NCI-H345 treated with DMSO at 0.1 percent for 48 hours (cell line): ENCODE results near the gene GPATCH4.
"Not testable (repeated sequence)": the region's sequence is repeated elsewhere in the genome, so short reads cannot be mapped to it uniquely, and the experiment has no call there.

ENCODE experiments used
- DNase-seq: peaks from one replicate; lab custom pipeline; 2025; ENCODE audit not compliant: unreplicated experiment; lab: John Stamatoyannopoulos, UW

The GPATCH4 gene

DNA sequence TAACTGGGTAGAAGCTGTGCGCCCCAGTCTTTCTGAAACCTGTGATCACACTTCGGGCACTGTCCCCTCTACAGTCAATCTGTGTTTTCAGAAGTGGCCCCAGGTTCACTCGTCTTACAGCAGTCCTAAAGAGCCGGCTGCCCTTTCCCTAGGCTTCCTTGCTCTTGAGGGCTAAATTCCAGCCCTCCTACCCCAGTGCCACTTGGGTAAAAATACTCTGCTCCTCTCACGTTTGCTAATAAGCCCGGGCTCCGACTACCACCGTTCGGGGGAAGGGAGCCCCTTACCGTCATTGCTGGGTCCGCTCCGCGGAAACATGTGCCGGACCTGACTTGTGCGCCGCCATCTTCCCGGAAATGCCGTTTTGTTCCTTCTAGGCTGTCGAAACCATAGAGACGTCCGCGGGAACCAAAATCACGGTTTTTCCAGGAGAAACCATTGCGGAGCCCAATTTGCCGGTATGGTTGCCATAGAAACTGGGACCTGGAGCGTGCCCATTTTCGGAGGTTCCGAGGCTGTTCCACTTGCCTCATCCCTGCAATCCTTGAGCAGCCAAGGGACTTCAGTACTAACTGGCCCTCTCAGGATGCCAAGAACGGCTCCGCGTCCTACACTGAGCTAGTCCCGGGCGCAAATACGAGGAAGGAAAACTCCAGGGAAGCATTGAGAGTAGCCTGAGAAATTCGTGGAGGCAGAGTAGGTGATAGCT, at the start of gene GPATCH4:
Gene GPATCH4, minus strand, starts transcription at position 358 of the 709 bp plus-strand sequence.
- DNase-seq = peak; percentile 80

DNA sequence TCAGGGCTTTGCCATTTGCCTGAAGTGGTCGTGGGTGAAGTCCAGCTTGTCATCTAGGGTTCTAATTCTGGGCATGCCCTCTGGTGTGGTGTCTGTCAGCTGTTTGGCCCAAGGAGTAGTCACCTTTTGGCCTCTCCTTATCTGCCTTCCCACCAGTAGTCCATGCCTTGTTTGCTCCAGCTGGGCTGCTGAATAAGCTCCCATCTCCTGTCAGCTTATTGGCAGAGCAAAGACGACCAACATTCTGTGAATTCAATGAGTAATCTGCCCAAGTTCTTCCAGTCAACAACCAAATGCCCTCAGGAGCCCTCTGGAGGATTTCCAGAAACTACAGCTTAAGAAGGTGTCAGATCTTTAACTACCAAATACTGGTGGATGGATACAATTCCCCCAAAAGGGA, 47.7 kb upstream of the GPATCH4 start:
- no peak for DNase-seq

DNA sequence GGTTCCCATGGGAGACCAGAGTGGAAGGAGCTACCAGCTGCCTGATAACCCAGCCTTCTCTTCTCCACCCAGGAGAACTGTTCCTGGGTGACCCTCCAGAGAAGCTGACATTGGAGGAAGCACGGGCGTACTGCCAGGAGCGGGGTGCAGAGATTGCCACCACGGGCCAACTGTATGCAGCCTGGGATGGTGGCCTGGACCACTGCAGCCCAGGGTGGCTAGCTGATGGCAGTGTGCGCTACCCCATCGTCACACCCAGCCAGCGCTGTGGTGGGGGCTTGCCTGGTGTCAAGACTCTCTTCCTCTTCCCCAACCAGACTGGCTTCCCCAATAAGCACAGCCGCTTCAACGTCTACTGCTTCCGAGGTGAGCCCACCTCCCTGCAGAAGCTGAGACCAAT, 47.2 kb upstream of the GPATCH4 start:
- DNase-seq = no peak

DNA sequence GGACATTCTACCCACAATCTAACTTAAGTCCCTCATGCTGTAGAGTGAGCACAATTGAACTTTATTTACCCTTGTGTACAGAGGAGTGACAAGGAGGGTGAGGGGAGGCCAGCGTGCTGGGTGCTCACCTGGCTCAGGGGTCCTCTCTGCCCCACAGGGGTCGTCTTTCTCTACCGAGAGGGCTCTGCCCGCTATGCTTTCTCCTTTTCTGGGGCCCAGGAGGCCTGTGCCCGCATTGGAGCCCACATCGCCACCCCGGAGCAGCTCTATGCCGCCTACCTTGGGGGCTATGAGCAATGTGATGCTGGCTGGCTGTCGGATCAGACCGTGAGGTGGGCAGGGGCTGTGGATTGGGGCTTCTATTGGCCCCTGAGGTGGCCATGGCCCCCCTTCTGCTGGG, 46.1 kb upstream of the GPATCH4 start:
- no peak for DNase-seq

DNA sequence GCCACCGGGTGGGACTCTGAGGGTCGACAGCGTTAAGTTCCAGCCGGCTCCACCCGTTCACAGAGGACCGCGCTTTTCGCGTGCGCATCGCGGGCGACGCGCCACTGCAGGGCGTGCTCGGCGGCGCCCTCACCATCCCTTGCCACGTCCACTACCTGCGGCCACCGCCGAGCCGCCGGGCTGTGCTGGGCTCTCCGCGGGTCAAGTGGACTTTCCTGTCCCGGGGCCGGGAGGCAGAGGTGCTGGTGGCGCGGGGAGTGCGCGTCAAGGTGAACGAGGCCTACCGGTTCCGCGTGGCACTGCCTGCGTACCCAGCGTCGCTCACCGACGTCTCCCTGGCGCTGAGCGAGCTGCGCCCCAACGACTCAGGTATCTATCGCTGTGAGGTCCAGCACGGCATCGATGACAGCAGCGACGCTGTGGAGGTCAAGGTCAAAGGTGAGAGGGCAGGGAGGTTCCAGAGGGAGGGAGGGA, 45.5 kb upstream of the GPATCH4 start:
- DNase-seq = no peak

DNA sequence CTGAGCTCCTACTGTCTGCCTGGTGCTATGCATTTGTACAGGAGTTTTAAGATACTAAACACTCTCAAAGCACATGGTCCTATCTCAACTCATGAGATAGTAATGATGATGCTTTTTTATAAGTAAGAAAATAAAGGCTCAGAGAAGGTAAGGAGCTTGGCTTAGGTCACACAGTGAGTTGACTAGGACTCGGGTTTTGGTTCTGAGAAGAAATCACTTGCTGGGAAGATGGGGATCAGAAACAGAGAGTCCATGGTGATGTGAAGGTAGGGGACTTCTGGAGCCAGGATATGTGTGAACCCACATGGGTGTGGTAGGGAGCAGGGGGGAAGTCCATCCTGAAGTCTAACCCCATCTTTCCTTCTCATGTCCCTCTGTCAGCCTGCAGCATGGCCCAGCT, 44.4 kb upstream of the GPATCH4 start:
- no peak for DNase-seq

DNA sequence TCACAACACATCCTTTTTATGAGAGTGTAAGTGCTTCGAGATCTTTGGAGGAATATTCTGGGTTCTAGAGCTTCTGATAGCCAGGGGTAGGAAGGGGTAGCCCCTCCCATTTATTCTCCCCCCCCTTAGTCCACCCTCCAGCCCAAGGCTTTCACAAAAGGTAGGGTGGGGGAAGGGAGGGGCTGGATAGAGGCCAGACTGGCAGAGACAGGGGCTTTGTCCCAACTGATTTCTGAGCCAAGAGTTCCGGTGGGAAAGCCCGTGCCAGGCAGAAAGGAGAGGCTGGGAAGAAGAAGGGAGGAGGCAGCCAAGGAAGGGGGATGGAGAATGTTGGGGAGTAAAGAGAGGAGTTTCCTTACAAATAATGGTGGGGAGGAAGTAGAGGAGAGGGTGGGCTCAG, 43.8 kb upstream of the GPATCH4 start:
- no peak for DNase-seq

DNA sequence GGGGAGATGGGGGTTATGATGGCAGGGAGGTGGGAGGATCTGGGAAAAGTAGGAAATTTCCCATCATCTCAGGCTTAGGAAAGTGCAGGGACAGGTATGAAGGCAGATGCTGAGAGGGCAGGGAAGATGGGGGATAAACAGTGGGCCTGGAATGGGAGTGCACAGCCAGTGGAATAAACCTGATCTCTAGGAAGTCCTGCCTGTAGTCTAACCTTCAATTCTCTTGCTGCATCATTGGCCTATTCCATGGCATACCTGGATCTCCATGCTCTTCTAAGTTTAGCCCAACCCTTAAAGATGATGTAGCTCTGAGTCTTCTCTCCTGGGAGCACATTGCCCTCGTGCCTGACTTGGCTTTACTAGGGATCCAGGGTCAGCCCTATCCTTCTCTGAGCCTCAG, 43.4 kb upstream of the GPATCH4 start:
- no peak for DNase-seq

DNA sequence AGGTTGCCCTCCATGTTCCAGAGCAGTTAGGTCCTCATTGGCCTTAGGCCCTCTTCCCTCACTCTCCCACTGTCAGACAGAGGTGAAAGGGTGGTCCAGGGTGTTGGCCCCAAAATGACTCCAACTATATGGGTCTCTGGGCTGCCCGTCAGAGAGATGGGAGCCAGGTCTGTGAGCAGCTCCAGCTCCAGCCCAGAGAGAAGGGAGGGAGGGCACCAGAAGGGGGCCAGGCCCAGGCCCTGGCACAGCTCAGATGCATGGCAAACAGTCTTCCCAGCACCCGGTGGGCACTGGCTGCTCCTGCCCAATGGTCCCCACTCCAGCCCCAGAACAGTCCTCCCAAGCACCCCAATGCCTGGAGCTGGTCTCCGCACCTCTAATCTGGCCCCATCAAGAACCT, 42.9 kb upstream of the GPATCH4 start:
- DNase-seq = no peak

DNA sequence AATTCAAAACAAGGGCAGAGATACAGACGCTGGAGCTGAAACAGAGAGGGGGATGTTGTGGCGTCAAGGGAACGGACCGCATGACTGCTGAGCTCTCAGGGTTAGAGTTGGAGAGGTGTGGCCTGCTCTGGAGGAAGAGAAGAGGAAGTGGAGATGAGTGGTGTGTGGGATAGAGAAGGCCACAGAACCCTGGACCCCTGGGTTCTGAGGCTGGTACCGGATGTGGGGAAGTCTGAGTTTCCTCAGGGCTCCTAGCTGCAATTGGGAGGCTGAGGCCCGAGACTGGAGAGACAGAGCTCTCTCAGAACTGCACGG, 42.5 kb upstream of the GPATCH4 start:
- no peak for DNase-seq

DNA sequence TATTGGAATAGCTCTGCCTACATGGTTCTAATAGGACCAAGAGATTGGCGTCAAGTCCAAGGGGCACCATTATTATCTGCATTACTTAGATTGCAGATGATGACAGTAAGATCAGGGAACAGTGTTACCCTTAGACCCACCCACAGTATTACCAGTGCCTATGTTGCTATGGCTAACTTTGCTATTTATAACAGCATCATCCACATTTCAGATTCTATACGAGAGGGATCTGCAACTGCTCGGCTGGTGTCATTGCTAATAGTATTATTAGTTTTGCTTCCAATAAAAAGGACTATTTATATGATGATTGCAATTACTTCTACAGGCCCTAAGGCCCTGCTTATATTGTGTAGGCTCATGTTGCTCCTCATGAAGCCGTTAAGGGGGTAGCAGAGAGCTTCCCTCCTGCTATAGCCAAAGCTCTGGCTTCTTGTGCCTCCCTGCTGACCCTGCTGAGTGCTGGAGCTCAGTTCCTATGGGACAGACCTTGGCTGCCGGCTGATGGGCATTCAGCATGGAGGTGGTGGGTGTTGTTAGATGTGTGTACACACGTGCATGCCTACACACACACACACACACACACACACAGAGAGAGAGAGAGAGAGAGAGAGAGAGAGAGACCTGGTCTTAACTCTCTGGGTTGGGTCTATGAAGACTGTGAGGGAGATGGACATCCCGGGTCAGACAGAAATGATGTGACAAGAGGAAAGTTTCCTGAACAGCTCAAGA, 41.9 kb upstream of the GPATCH4 start:
- no peak for DNase-seq

DNA sequence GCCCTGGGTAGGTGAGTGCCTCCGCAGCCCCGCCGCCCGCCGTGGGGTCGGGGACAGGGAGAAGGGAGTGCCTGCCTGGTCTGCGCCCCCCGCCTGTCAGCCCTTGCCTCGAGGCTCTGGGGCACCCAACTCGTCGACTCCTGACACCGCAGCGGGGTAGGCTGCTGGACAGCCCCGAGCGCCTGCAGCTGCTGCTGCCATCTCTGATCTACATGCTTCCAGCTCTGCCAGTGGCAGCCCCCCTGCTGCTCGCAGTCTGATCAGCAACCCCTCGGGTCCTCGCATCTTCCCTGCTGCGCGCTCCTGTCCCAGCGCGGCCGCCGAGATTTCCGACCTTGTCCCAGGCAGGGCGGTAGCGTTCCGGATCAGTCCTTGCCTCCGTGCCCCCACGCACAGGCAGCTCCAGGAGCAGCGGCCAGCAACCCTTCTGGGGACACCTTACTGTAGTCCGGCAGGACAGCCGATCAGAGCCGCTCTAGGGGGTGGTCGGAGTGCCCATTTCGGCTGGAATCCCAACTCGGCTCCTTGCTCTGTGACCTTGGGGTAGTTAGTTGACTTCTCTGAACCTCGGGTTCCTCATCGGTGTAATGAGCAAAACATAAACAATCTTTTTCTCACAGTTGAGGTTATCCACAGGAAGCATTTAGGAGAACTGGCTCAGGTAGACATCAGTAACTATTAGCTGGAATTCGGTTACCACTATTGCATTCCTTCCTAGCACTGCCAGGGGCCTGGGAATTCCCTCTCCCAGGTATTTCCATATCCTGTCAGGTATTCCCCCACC, 41.2 kb upstream of the GPATCH4 start:
- no peak for DNase-seq

DNA sequence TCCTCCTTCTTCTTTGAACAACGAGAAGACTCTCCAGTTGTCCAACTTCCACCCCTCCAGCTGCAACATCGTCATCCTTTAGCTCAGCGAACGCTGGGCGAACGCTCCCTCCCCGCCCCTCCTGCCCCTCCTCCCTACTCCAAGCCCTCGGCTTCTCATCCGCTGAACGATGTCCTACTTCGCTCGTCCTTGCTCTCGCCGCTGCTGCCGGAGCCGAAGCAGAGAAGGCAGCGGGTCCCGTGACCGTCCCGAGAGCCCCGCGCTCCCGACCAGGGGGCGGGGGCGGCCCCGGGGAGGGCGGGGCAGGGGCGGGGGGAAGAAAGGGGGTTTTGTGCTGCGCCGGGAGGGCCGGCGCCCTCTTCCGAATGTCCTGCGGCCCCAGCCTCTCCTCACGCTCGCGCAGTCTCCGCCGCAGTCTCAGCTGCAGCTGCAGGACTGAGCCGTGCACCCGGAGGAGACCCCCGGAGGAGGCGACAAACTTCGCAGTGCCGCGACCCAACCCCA, 40.5 kb upstream of the GPATCH4 start, which contains the start of gene BCAN:
Gene BCAN, plus strand, starts transcription at position 357 of the 504 bp plus-strand sequence. CDS start 3,938 bp downstream, outside the sequence.
- DNase-seq = no peak

DNA sequence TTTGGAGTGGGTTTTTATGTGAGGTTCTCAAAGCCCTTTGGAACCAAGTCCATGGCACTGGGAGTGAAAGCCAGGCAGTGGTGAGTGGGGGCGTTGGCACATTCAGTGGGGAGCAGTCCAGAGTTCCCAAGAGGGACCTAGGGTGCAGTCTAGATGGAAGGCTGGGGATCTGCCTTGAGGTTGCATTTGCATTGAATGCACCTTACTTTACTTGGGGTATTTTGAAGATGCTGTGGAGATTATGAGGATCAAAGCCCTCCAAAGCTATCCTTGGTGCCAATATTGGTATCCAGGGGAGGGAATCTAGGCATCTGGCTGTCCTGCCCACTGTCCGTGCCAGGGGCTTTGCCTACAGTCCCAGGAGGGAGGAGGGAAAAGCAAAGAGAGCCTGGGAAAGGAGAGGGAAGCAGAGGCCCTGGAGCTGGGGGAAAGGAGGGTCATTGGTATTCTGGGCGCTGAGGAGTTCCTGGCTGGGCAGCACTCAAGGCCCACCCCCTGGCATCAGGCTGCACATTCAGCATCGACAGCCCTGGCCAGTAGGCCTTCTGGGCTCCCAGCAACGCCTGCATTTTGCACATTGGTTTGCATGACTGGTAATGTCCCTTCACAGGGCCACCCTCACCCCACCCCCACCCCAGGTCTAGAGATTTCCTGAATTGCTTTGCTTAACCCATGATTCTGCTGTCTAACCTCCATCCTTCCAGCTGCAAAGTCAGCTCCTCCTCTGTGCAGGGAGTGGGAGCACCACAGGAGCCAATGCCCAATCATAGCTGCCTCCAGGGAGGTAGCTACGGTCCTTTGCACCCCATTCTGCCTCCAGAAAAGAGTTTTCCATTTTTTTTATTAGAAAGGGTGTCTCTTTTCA, 39.8 kb upstream of the GPATCH4 start:
- no peak for DNase-seq

DNA sequence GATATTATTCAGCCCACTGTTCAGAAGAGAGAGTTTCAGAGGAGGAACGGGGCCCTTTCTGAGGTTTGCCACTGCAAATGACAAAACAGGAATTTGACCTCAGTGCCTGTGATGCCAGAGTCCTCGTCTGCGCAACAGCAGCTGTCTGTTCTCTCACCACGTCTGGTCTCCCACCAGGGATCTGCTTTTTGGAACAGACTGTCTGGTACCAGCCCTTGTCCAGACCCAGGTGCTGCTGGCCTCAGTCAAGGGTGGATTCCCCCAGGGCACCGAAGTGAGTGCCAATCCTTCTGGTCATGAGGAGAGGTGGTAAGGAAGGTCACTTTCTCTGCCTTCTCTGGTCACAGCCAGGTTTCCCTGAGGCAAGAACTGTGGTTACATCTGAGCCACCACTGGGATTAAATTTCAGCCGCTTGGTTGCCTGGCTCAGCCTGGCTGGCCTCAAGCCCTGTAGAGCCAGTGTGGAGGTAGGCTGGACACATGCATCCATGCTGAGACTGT, 38.4 kb upstream of the GPATCH4 start:
- DNase-seq = no peak

DNA sequence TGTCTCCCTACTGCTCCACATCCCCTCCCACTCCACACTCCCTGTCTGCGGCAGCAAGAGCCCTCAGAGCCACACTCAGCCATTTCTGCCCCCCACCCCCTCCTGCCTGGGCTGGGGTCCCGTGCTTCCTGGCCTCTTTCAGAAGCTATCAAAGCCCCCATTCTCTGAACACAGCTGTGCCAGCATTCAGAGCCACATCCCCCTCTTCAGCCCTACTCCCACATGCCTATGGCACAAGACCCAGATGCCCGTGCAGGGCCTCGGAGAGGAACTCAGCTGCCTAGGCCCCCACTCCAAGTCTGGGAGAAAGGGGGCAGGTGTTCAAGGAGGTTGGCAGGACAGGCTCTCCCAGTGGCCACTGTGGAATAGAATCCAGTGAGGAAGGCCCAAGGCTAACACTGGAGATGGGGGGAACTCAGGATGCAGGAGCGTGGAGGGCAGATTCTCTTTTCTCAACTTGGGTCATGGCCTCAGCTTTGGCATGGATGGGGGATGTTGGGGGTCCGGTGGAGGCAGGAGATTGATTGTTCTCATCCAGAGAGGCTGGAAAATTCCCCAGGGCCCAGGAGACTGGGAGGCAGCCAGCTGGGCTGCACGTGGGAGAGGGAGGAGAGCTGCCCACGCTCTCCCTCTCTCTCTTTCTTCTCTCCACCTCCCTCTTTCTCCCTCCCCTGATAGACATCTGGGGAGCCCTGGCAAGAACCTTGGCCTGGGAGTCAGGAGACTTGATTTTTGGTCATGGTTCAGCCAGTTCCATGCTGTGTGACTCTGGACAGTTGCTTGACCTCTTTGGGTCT, 37.1 kb upstream of the GPATCH4 start:
- DNase-seq = no peak

DNA sequence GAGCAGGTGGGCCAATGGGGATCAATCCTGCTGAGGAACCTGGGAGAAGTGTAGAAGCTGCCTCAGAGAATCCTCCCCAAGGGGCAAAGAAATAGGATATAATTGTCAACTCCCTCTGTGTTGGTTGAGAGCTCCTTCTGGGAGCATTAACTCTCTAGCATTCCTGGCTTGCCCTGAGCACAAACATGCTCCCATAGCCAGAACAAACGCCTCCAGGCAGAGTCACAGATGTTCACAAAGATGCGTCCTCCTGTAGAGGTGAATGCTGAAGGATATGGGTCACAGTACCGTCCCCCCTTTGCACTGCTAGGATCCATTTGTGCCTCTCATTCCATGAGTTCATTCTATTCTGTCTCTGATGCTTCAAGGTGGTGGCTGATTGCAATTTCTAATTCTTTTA, 31.1 kb upstream of the GPATCH4 start:
- DNase-seq = no peak

DNA sequence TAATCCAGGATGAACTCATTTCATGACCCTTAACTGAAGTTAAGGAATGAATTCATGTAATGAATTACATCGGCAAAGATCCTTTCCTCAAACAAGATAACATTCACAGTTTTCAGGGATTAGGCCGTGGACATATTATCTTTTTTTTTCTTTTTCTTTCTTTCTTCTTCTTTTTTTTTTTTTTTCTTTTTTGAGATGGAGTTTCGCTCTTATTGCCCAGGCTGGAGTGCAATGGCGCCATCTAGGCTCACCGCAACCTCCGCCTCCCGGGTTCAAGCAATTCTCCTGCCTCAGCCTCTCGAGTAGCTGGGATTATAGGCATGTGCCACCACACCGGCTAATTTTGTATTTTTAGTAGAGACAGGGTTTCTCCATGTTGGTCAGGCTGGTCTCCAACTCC, 29.9 kb upstream of the GPATCH4 start:
- DNase-seq = not testable (repeated sequence)

DNA sequence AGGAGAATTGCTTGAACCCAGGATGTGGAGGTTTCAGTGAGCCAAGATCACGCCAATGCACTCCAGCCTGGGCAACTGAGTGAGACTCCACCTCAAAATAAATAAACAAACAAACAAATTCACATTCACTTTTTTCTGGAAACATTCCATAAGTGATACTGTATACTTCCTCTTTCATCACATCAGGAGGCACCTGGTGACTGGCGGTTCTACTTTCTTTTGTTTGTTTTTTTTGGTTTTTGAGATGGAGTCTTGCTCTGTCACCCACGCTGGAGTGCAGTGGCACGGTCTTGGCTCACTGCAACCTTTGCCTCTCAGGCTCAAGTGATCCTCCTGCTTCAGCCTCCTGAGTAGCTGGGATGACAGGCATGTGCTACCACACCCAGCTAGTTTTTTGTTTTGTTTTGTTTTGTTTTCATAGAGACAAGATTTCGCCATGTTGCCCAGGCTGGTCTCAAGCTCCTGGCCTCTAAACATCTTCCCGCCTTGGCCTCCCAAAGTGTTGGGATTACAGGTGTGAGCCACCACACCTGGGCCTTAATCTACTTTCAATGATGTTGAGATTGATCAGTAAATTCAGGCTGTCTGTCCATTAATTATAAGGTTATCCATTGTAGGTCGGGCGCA, 28.7 kb upstream of the GPATCH4 start:
- no peak for DNase-seq
